Calu3 (cell line): ENCODE results near the gene LOXHD1. TPM values are rescaled to one million over a fixed set of nuclear protein-coding genes. Genes with fewer than 3 reads are reported as not detected.

ENCODE experiments used
- BruUV-seq: library from RNA; stranded (reverse); fragments of 400-500 nt; replicated peaks from 2 replicates; lab custom pipeline; 2021; lab: Mats Ljungman, UMichigan
- CTCF ChIA-PET: fragments of 300-600 bp; sonication (Branson Sonifier 250); formaldehyde crosslinking; loops from one replicate; lab custom pipeline; 2022; ENCODE audit warnings: antibody characterized with exemption; lab: Charles Lee
- DNase-seq: peaks from one replicate; pipeline ENCODE4 v3.0.0; 2022
- H3K27ac Mint-ChIP-seq: one replicate; pipeline ENCODE4 v1.8.0; 2022; ENCODE audit warnings: mixed read lengths; ENCODE audit not compliant: unreplicated experiment
- H3K27me3 Mint-ChIP-seq: one replicate; pipeline ENCODE4 v1.8.0; 2022; ENCODE audit warnings: mixed read lengths; ENCODE audit not compliant: unreplicated experiment
- H3K36me3 Mint-ChIP-seq: one replicate; pipeline ENCODE4 v1.8.0; 2022; ENCODE audit warnings: mild to moderate bottlenecking, moderate library complexity, mixed read lengths; ENCODE audit not compliant: insufficient read depth, unreplicated experiment
- H3K4me1 Mint-ChIP-seq: one replicate; pipeline ENCODE4 v1.8.0; 2022; ENCODE audit warnings: mild to moderate bottlenecking, low read depth, mixed read lengths; ENCODE audit not compliant: unreplicated experiment
- H3K4me3 Mint-ChIP-seq: one replicate; pipeline ENCODE4 v1.8.0; 2022; ENCODE audit warnings: mild to moderate bottlenecking, low read depth, moderate library complexity, mixed read lengths; ENCODE audit not compliant: unreplicated experiment
- H3K9me3 Mint-ChIP-seq: one replicate; pipeline ENCODE4 v1.8.0; 2022; ENCODE audit warnings: low read depth, mixed read lengths; ENCODE audit not compliant: unreplicated experiment
- CTCF ChIP-seq: fragments of 200-600 bp; IDR thresholded peaks from one replicate; pipeline ENCODE4 v1.8.0; 2022; ENCODE audit warnings: antibody characterized with exemption; ENCODE audit not compliant: unreplicated experiment
- intact Hi-C: fragments of 100-400 bp; cut with micrococcal nuclease; formaldehyde crosslinking; loops from one replicate; pipeline ENCODE4 v1.10.0; 2022; ENCODE audit not compliant: unreplicated experiment
- total RNA-seq: library from RNA; stranded (reverse); gene quantifications from 2 replicates; pipeline ENCODE4 v1.2.3, GENCODE V29; 2022

Gene LOXHD1
- total RNA-seq, 1 experiment from 2014 or later: not detected

DNA sequence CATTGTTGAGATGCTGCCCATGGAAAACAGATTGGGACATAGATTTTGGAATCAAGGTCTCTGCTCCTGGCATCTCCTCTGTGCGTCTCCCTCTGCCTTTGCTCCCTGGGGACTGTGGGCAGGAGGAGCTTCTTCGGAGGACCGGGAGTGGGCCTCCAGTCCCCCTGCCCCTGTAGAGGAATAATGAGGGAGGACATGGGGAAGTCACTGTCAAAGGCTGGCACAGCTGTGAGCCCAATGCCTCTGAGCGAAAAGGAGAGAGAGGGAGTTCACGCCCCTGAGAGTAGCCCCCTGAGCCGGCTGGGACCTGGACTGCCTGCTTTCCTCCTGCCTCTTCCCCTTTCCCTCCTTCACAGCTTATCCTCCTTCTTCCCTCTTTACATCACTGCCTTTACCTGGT lies 195.0 kb downstream of the LOXHD1 start:
- no peak for DNase-seq
- BruUV-seq: no TSS peak
- no peak for TF ChIP-seq CTCF
- Mint-ChIP-seq H3K36me3 (no peaks in the 10 kb centered on the region), H3K4me3 (no peak overlapping the region), H3K4me1 (no peaks in the 10 kb centered on the region), H3K9me3 (no peaks in the 10 kb centered on the region), H3K27me3 (peaks cover 85% of the 10 kb centered on the region), H3K27ac (no peak overlapping the region)
- CTCF ChIA-PET: interaction anchor here (0.7 kb wide), 1 partner anchor 74 kb away, joined by 3 read pairs; no protein-coding TSS in a partner anchor
- intact Hi-C loops: no loop called here

- DNase-seq: no peak
- H3K4me3 Mint-ChIP-seq: no peak overlapping the region
- CTCF ChIA-PET: no interaction called here
- H3K27me3 Mint-ChIP-seq: peaks cover 90% of the 10 kb centered on the region
- no peaks in the 10 kb centered on the region for H3K36me3 Mint-ChIP-seq
- H3K27ac Mint-ChIP-seq: no peak overlapping the region
- TF ChIP-seq CTCF: no peak
- no peaks in the 10 kb centered on the region for H3K9me3 Mint-ChIP-seq
- intact Hi-C loops: no loop called here
- no peaks in the 10 kb centered on the region for H3K4me1 Mint-ChIP-seq
- no TSS peak for BruUV-seq
Observed at GRCh38 chr18:46460754-46461153, 196.3 kb downstream of the LOXHD1 start.

GRCh38 chr18:46459789-46460455 lies 197.1 kb downstream of the LOXHD1 start:
- H3K27ac Mint-ChIP-seq: no peak overlapping the region
- no TSS peak for BruUV-seq
- H3K4me3 Mint-ChIP-seq: no peak overlapping the region
- CTCF ChIA-PET: interaction anchor here (0.6 to 1.7 kb wide), 2 partner anchors 179 to 214 kb away, joined by 7 read pairs; no protein-coding TSS in a partner anchor
- H3K9me3 Mint-ChIP-seq: no peaks in the 10 kb centered on the region
- no peaks in the 10 kb centered on the region for H3K36me3 Mint-ChIP-seq
- no peak for TF ChIP-seq CTCF
- H3K4me1 Mint-ChIP-seq: no peaks in the 10 kb centered on the region
- no peak for DNase-seq
- peaks cover 86% of the 10 kb centered on the region for H3K27me3 Mint-ChIP-seq
- intact Hi-C loops: no loop called here

DNA sequence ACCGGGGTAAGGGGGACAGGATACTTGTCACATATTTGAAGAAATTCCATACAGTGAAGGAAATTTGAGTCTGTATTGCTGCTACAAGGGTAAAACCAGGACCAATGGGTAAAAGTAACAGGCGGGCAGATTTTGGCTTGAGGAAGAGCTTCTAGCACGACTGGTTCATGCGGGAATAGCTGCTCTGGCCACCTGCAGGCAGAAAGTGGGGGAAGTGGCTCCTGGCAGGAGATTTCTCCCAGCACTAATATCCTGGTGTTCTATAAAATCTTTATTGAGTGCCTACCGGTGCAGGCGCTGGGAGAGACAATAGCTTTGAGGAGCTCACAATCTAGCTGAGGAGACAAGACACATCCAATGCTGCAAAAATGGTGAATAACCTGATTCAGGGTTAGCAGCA lies 198.5 kb downstream of the LOXHD1 start:
- CTCF ChIA-PET: interaction anchor here (0.9 to 1.7 kb wide), 2 partner anchors 63 to 177 kb away, joined by 3 to 7 read pairs; no protein-coding TSS in a partner anchor

More for the DNA sequence above, 198.5 kb downstream of the LOXHD1 start:
- intact Hi-C loops: no loop called here
- peaks cover 71% of the 10 kb centered on the region for H3K27me3 Mint-ChIP-seq
- DNase-seq: no peak
- H3K4me3 Mint-ChIP-seq: no peak overlapping the region
- no peaks in the 10 kb centered on the region for H3K9me3 Mint-ChIP-seq
- TF ChIP-seq CTCF: no peak
- H3K27ac Mint-ChIP-seq: no peak overlapping the region
- no peaks in the 10 kb centered on the region for H3K4me1 Mint-ChIP-seq
- no TSS peak for BruUV-seq
- H3K36me3 Mint-ChIP-seq: no peaks in the 10 kb centered on the region
